ENCODE data around the gene FAM237B. TPM values are rescaled to one million over a fixed set of nuclear protein-coding genes. Genes with fewer than 3 reads are reported as not detected.

The FAM237B gene
- total RNA-seq, 1 donor from 2014 or later, result not detected

DNA sequence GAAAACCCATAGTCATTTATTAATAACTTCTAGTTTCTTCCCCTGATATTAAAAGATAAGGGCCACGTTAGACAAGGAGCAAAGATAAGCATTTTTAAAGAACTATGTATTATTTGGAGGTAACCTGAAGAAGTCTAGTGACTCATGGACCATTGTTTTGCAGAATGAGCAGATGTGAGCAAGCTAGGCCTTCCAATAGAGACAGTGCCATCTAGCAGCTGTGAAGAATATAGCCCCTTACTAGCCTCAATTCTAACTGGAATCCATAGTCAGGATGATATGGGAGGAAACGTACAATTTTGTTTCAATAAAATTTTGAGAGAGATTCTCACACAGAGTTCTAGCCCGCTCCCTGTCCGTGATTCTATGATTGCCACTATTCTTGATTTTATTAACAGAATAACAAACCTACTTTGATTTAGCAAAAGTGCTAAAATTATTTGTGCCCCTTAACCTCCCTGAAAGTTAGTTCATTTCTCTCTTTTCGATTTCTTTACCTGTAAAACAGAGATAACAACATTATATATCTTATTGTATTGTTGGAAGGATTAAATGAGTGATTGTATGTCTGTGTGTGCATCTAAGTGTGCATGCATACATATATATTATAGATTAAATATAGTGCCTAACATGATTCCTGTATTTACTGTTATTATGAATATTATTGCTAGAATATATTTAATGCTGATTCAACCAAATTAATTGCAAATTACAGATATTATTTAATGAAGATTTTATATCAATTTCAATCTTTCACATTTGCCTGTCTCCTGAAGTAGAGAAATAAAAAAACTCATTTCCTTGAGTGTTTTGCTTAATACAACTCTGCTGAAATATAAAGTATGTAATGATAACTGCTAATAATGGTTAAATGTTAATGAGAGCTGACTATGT, 22.7 kb downstream of the FAM237B start:
- peaks cover 6% of the 10 kb centered on the region for H3K9me3 Mint-ChIP-seq (ENCODE audit: low read depth)
- H3K27ac Mint-ChIP-seq, result no peak overlapping the region
- H3K27me3 Mint-ChIP-seq, result no peaks in the 10 kb centered on the region
- DNase-seq (ENCODE audit: low spot score, unreplicated experiment), result no peak
- peaks cover 4% of the 10 kb centered on the region for H3K4me1 Mint-ChIP-seq (ENCODE audit: low read depth)
- TF ChIP-seq, protein P1, sequence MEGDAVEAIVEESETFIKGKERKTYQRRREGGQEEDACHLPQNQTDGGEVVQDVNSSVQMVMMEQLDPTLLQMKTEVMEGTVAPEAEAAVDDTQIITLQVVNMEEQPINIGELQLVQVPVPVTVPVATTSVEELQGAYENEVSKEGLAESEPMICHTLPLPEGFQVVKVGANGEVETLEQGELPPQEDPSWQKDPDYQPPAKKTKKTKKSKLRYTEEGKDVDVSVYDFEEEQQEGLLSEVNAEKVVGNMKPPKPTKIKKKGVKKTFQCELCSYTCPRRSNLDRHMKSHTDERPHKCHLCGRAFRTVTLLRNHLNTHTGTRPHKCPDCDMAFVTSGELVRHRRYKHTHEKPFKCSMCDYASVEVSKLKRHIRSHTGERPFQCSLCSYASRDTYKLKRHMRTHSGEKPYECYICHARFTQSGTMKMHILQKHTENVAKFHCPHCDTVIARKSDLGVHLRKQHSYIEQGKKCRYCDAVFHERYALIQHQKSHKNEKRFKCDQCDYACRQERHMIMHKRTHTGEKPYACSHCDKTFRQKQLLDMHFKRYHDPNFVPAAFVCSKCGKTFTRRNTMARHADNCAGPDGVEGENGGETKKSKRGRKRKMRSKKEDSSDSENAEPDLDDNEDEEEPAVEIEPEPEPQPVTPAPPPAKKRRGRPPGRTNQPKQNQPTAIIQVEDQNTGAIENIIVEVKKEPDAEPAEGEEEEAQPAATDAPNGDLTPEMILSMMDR (IDR thresholded peaks at IDR 0.05; ENCODE audit: unreplicated experiment), result peak; percentile 55
- peaks cover 11% of the 10 kb centered on the region for H3K36me3 Mint-ChIP-seq (ENCODE audit: insufficient read depth)
- no peak overlapping the region for H3K4me3 Mint-ChIP-seq (ENCODE audit: low read depth)

GRCh38 chr7:90290244-90291113, 30.6 kb downstream of the FAM237B start:
- Mint-ChIP-seq H3K27ac (no peak overlapping the region), H3K27me3 (no peaks in the 10 kb centered on the region), H3K4me3 (ENCODE audit: low read depth) (no peak overlapping the region), H3K4me1 (ENCODE audit: low read depth) (no peaks in the 10 kb centered on the region), H3K36me3 (ENCODE audit: insufficient read depth) (peaks cover 41% of the 10 kb centered on the region), H3K9me3 (ENCODE audit: low read depth) (peaks cover 13% of the 10 kb centered on the region)
- TF ChIP-seq, protein P1 (IDR thresholded peaks at IDR 0.05; ENCODE audit: unreplicated experiment), result no peak
- no peak for DNase-seq (ENCODE audit: low spot score, unreplicated experiment)

GRCh38 chr7:90288154-90288553, 33.0 kb downstream of the FAM237B start:
- no peak for DNase-seq (ENCODE audit: low spot score, unreplicated experiment)
- Mint-ChIP-seq H3K4me1 (ENCODE audit: low read depth) (no peaks in the 10 kb centered on the region), H3K4me3 (ENCODE audit: low read depth) (no peak overlapping the region), H3K27ac (no peak overlapping the region), H3K9me3 (ENCODE audit: low read depth) (peaks cover 4% of the 10 kb centered on the region), H3K27me3 (no peaks in the 10 kb centered on the region), H3K36me3 (ENCODE audit: insufficient read depth) (peaks cover 28% of the 10 kb centered on the region)
- TF ChIP-seq, protein P1 (IDR thresholded peaks at IDR 0.05; ENCODE audit: unreplicated experiment), result no peak

GRCh38 chr7:90276033-90276728, 44.9 kb downstream of the FAM237B start:
- TF ChIP-seq, protein P1 (IDR thresholded peaks at IDR 0.05; ENCODE audit: unreplicated experiment), result no peak
- no peak for DNase-seq (ENCODE audit: low spot score, unreplicated experiment)
- H3K27ac Mint-ChIP-seq, result no peak overlapping the region
- H3K36me3 Mint-ChIP-seq (ENCODE audit: insufficient read depth), result no peaks in the 10 kb centered on the region
- no peaks in the 10 kb centered on the region for H3K27me3 Mint-ChIP-seq
- no peaks in the 10 kb centered on the region for H3K9me3 Mint-ChIP-seq (ENCODE audit: low read depth)
- no peak overlapping the region for H3K4me3 Mint-ChIP-seq (ENCODE audit: low read depth)
- peaks cover 3% of the 10 kb centered on the region for H3K4me1 Mint-ChIP-seq (ENCODE audit: low read depth)

DNA sequence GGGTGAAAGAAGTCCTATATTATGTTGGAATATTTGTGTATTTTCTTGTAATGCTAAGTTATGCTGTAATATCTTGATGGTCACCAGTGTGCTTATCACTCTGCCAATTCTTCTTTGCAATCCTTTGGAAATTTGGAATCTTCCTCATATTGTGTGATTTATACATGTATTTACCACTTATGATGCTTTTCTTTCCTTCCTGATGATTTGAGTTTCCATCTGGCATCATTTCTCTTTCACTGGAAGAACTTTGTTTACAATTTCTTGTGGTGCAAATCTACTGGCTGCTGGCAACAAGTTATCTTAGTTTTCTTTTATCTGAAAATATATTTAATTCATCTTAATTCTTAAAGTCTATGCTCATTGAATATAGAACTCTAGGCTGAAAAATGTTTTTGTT, 46.9 kb downstream of the FAM237B start:
- H3K4me3 Mint-ChIP-seq (ENCODE audit: low read depth), result no peak overlapping the region

More for the DNA sequence above, 46.9 kb downstream of the FAM237B start:
- no peaks in the 10 kb centered on the region for H3K36me3 Mint-ChIP-seq (ENCODE audit: insufficient read depth)
- H3K27me3 Mint-ChIP-seq, result no peaks in the 10 kb centered on the region
- no peaks in the 10 kb centered on the region for H3K9me3 Mint-ChIP-seq (ENCODE audit: low read depth)
- TF ChIP-seq, protein P1 (IDR thresholded peaks at IDR 0.05; ENCODE audit: unreplicated experiment), result no peak
- peaks cover 6% of the 10 kb centered on the region for H3K4me1 Mint-ChIP-seq (ENCODE audit: low read depth)
- no peak for DNase-seq (ENCODE audit: low spot score, unreplicated experiment)
- H3K27ac Mint-ChIP-seq, result no peak overlapping the region

All from progenitor cell of endocrine pancreas (in vitro differentiated cells).